MM.1S (cell line): Measurements from ENCODE around the gene TNP1.

Experiments used
- DNase-seq: peaks from one replicate; pipeline ENCODE4 v3.0.0-alpha.2; 2015
- H2AFZ ChIP-seq: fragments of 300-600 bp; sonication (generic); 2 replicates; pipeline ENCODE4 v1.6.0; 2016; ENCODE audit warnings: antibody characterized with exemption, low read length
- H3F3A ChIP-seq: fragments of 300-600 bp; sonication (generic); 2 replicates; pipeline ENCODE4 v1.6.1; 2016; ENCODE audit warnings: mild to moderate bottlenecking, antibody characterized with exemption, low read length, moderate library complexity, mixed read lengths; ENCODE audit not compliant: insufficient read depth
- H3K27ac ChIP-seq: fragments of 300-600 bp; sonication (generic); 2 replicates; pipeline ENCODE4 v1.5.1; 2016; ENCODE audit warnings: mild to moderate bottlenecking, low read length
- H3K27me3 ChIP-seq: fragments of 300-600 bp; sonication (generic); replicated peaks from 2 replicates; pipeline ENCODE4 v1.6.0; 2016; ENCODE audit warnings: low read length; ENCODE audit not compliant: insufficient read depth
- H3K36me3 ChIP-seq: fragments of 300-600 bp; sonication (generic); replicated peaks from 2 replicates; pipeline ENCODE4 v1.6.1; 2016; ENCODE audit warnings: mild to moderate bottlenecking, low read length, mixed read lengths; ENCODE audit not compliant: insufficient read depth
- H3K4me1 ChIP-seq: fragments of 300-600 bp; sonication (generic); 2 replicates; pipeline ENCODE4 v1.6.1; 2016; ENCODE audit warnings: low read length, mixed read lengths
- H3K4me2 ChIP-seq: fragments of 300-600 bp; sonication (generic); 2 replicates; pipeline ENCODE4 v1.6.0; 2016; ENCODE audit warnings: low read depth, low read length
- H3K4me3 ChIP-seq: fragments of 300-600 bp; sonication (generic); 2 replicates; pipeline ENCODE4 v1.5.1; 2016; ENCODE audit warnings: low read length, mixed read lengths
- H3K79me2 ChIP-seq: fragments of 300-600 bp; sonication (generic); 2 replicates; pipeline ENCODE4 v1.6.1; 2016; ENCODE audit warnings: mixed run types, low read length, mixed read lengths
- H3K9ac ChIP-seq: fragments of 300-600 bp; sonication (generic); 2 replicates; pipeline ENCODE4 v1.6.1; 2016; ENCODE audit warnings: low read length, mixed read lengths
- H3K9me2 ChIP-seq: fragments of 300-600 bp; sonication (generic); replicated peaks from 2 replicates; pipeline ENCODE4 v1.6.1; 2016; ENCODE audit warnings: mild to moderate bottlenecking, low read length, mixed read lengths; ENCODE audit not compliant: insufficient read depth
- H3K9me3 ChIP-seq: fragments of 300-600 bp; sonication (generic); replicated peaks from 2 replicates; pipeline ENCODE4 v1.6.1; 2016; ENCODE audit warnings: mild to moderate bottlenecking, low read length, mixed read lengths; ENCODE audit not compliant: insufficient read depth
- H4K20me1 ChIP-seq: fragments of 300-600 bp; sonication (generic); 2 replicates; pipeline ENCODE4 v1.6.1; 2016; ENCODE audit warnings: mild to moderate bottlenecking, low read length, moderate library complexity, mixed read lengths; ENCODE audit not compliant: insufficient read depth
- CTCF ChIP-seq: fragments of 300-600 bp; sonication (generic); IDR thresholded peaks from 2 replicates; pipeline ENCODE4 v1.5.1; 2016; ENCODE audit warnings: antibody characterized with exemption, low read length, mixed read lengths
- EZH2 ChIP-seq: fragments of 300-600 bp; sonication (generic); optimal IDR thresholded peaks from 2 replicates; pipeline ENCODE3; 2017; ENCODE audit warnings: low read depth, mild to moderate bottlenecking, antibody characterized with exemption, low read length, mixed read lengths
- EZH2phosphoT487 ChIP-seq: fragments of 300-600 bp; sonication (generic); IDR thresholded peaks from 2 replicates; pipeline ENCODE4 v1.6.1; 2018; ENCODE audit warnings: antibody characterized with exemption, low read length

TNP1 gene

GRCh38 chr2:216901273-216901672 lies 41.4 kb upstream of the TNP1 start:
- H2AFZ ChIP-seq, result no peak overlapping the region
- H3K27ac ChIP-seq, result no peak overlapping the region
- no peak overlapping the region for H3K4me3 ChIP-seq
- H3K4me1 ChIP-seq, result no peaks in the 10 kb centered on the region
- H3K79me2 ChIP-seq, result no peaks in the 10 kb centered on the region
- no peak overlapping the region for H3K4me2 ChIP-seq
- no peaks in the 10 kb centered on the region for H3K27me3 ChIP-seq
- no peaks in the 10 kb centered on the region for H3K9me2 ChIP-seq
- H3K9ac ChIP-seq, result no peak overlapping the region
- no peaks in the 10 kb centered on the region for H3K36me3 ChIP-seq
- TF ChIP-seq EZH2 (no peak), CTCF (no peak), EZH2phosphoT487 (no peak)
- H4K20me1 ChIP-seq, result no peaks in the 10 kb centered on the region
- no peaks in the 10 kb centered on the region for H3F3A ChIP-seq
- H3K9me3 ChIP-seq, result no peaks in the 10 kb centered on the region
- no peak for DNase-seq

GRCh38 chr2:216900406-216900805 lies 40.5 kb upstream of the TNP1 start:
- H3K4me3 ChIP-seq, result no peak overlapping the region
- H3K79me2 ChIP-seq, result no peaks in the 10 kb centered on the region
- H3K36me3 ChIP-seq, result no peaks in the 10 kb centered on the region
- H3K4me1 ChIP-seq, result no peaks in the 10 kb centered on the region
- H4K20me1 ChIP-seq, result no peaks in the 10 kb centered on the region
- no peak for TF ChIP-seq EZH2phosphoT487
- no peak for TF ChIP-seq CTCF
- no peak for TF ChIP-seq EZH2
- no peak overlapping the region for H3K9ac ChIP-seq
- H3K9me2 ChIP-seq, result no peaks in the 10 kb centered on the region
- no peak overlapping the region for H3K4me2 ChIP-seq
- no peaks in the 10 kb centered on the region for H3K27me3 ChIP-seq
- no peaks in the 10 kb centered on the region for H3F3A ChIP-seq
- H3K27ac ChIP-seq, result no peak overlapping the region
- no peak for DNase-seq
- no peaks in the 10 kb centered on the region for H3K9me3 ChIP-seq
- H2AFZ ChIP-seq, result no peak overlapping the region

- no peaks in the 10 kb centered on the region for H3K36me3 ChIP-seq
- no peak for TF ChIP-seq CTCF
- DNase-seq, result no peak
- H3K4me2 ChIP-seq, result no peak overlapping the region
- no peak overlapping the region for H3K4me3 ChIP-seq
- H3K79me2 ChIP-seq, result no peaks in the 10 kb centered on the region
- H3K9ac ChIP-seq, result no peak overlapping the region
- H3K9me2 ChIP-seq, result no peaks in the 10 kb centered on the region
- H3F3A ChIP-seq, result no peaks in the 10 kb centered on the region
- no peaks in the 10 kb centered on the region for H4K20me1 ChIP-seq
- H3K27me3 ChIP-seq, result no peaks in the 10 kb centered on the region
- H3K4me1 ChIP-seq, result no peaks in the 10 kb centered on the region
- no peak overlapping the region for H2AFZ ChIP-seq
- H3K9me3 ChIP-seq, result no peaks in the 10 kb centered on the region
- H3K27ac ChIP-seq, result no peak overlapping the region
Measured at GRCh38 chr2:216897561-216898203, 37.8 kb upstream of the TNP1 start.
